ENCODE results near the gene TASP1.

TASP1 gene

GRCh38 chr20:13341737-13342393 is 296.9 kb downstream of the TASP1 start:
- no peak for DNase-seq

- DNase-seq: no peak
These were observed 298.6 kb downstream of the TASP1 start for GRCh38 chr20:13340088-13340487.
